Testis (tissue), 2 donors: Measurements from ENCODE around the gene ELFN1.

Source experiments
- CTCF ChIP-seq, 3 experiments: fragments of 450-650 bp in 2 of 3; fragments of 200-600 bp in 1 of 3; sonication (generic) in 1 of 3; IDR thresholded peaks; one replicate each; pipeline ENCODE4 v1.5.1; 2016 to 2019; ENCODE audit warnings: antibody characterized with exemption in 3 of 3, mild to moderate bottlenecking in 2 of 3, moderate library complexity in 1 of 3
- POLR2A ChIP-seq: fragments of 450-650 bp; IDR thresholded peaks from one replicate; pipeline ENCODE4 v1.6.1; 2017; ENCODE audit warnings: antibody characterized with exemption, mild to moderate bottlenecking, moderate library complexity

DNA sequence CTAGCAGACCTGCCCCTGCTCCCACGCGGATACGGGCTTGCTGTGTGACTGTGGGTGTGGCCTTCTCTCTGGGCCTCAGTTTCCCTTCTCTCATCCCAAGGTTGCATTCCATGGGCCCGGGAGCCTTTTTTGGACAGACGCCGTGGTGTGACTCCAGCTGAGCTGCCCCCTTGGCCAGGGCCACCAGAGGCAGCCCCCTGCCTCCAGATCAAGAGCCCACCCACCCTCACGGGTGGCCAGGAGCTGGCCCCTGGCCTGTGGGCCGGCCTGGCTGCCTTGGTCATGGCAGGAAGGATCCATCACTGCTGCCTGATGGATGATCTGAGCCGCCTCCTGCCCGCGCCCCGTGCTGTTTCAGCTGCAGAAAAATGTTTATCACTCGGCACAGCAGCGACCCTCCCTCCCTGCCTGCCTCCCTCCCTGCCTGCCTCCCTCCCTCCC lies 27.8 kb upstream of the ELFN1 start:
- no peak for TF ChIP-seq CTCF (IDR thresholded peaks at IDR 0.05)
- no peak for TF ChIP-seq POLR2A
